GM19043 (cell line): Measurements from ENCODE around the gene CENPT.

Source experiments
- ATAC-seq: cut with Tn5 transposase; IDR thresholded peaks from one replicate; pipeline ENCODE4 v1.9.1; 2021; ENCODE audit warnings: low read depth; ENCODE audit not compliant: unreplicated experiment

Gene CENPT

DNA sequence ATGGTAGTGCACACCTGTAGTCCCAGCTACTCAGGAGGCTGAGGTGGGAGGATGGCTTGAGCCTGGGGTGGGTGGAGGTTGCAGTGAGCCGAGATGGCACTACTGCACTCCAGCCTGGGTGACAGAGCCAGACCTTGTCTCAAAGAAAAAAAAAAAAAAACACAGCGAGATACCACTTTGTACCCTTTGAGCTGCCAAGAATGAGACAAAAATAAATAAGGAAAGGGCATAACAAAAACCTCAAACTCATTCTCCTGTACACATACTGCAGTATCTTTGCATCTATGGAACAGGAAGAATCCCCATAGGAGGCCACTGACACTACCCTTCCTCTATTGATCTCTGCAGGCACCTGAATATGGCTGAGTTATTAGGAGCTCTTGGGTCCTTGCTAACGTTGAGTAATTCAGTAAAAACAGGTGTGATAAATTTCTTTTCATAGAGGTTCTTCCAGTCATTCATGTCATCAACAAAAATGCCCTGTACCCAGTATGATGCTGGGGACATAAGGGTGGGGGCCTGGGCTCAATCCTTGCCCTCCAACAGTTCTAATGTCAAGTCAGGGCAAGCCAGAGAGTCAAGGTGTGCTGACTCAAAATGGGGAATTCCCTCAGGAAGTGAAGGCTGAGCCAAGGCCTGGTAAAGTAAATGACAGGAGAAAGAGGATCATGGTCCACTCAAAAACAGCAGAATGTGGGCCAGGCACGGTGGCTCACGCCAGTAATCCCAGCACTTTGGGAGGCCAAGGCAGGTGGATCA lies 68.1 kb downstream of the CENPT start:
- ATAC-seq = no peak
